Keratinocyte (primary cell): ENCODE data around the gene VAV2. TPM values are rescaled to one million over a fixed set of nuclear protein-coding genes. Genes with fewer than 3 reads are reported as not detected.

Experiments used
- DNase-seq: peaks from one replicate; pipeline ENCODE4 v3.0.0-alpha.2; 2011; ENCODE audit warnings: low read depth, missing footprints, low spot score
- FAIRE-seq: peaks from 2 replicates; lab custom pipeline; 2011; peaks lifted over from hg19 to GRCh38; lab: Jason Lieb, UNC
- H2AFZ ChIP-seq: 2 replicates; pipeline ENCODE4 v1.6.0; 2012; ENCODE audit warnings: low read length, control low read depth, inconsistent platforms; ENCODE audit not compliant: control insufficient read depth
- H3K27ac ChIP-seq: 2 replicates; pipeline ENCODE4 v1.5.1; 2011; ENCODE audit warnings: low read length; ENCODE audit not compliant: control insufficient read depth, insufficient read depth
- H3K27me3 ChIP-seq: 3 replicates; pipeline ENCODE4 v1.6.0; 2011; ENCODE audit warnings: low read length; ENCODE audit not compliant: control insufficient read depth, insufficient read depth; ENCODE audit errors: extremely low read depth
- H3K36me3 ChIP-seq, 2 experiments: 2 replicates in 1 of 2; 3 replicates in 1 of 2; pipeline ENCODE4 v1.5.1; 2011; ENCODE audit warnings: low read length in 2 of 2, mild to moderate bottlenecking in 1 of 2; ENCODE audit not compliant: control insufficient read depth in 2 of 2, insufficient read depth in 2 of 2; ENCODE audit errors: extremely low read depth in 1 of 2
- H3K4me1 ChIP-seq: 3 replicates; pipeline ENCODE4 v1.5.1; 2011; ENCODE audit warnings: low read length; ENCODE audit not compliant: control insufficient read depth, insufficient read depth; ENCODE audit errors: extremely low read depth
- H3K4me2 ChIP-seq: 3 replicates; pipeline ENCODE4 v1.6.0; 2011; ENCODE audit warnings: low read depth, low read length; ENCODE audit not compliant: control insufficient read depth, insufficient read depth; ENCODE audit errors: extremely low read depth
- H3K4me3 ChIP-seq, 3 experiments: fragments of 200-600 bp in 1 of 3; sonication (generic) in 1 of 3; 2 replicates in 2 of 3; 3 replicates in 1 of 3; pipeline ENCODE4 v1.5.1; 2011 to 2016; ENCODE audit warnings: low read length in 3 of 3, mild to moderate bottlenecking in 3 of 3, control low read depth in 2 of 3, inconsistent platforms in 1 of 3, low read depth in 1 of 3, mixed read lengths in 1 of 3, mixed run types in 1 of 3, moderate library complexity in 1 of 3; ENCODE audit not compliant: control insufficient read depth in 2 of 3, insufficient read depth in 2 of 3; ENCODE audit errors: extremely low read depth in 1 of 3
- H3K79me2 ChIP-seq: 2 replicates; pipeline ENCODE4 v1.6.0; 2012; ENCODE audit warnings: low read length; ENCODE audit not compliant: control insufficient read depth, insufficient read depth
- H3K9ac ChIP-seq: 3 replicates; pipeline ENCODE4 v1.6.0; 2011; ENCODE audit warnings: low read length; ENCODE audit not compliant: control insufficient read depth, insufficient read depth; ENCODE audit errors: extremely low read depth
- H3K9me1 ChIP-seq: 3 replicates; pipeline ENCODE4 v1.6.0; 2011; ENCODE audit warnings: low read length; ENCODE audit not compliant: control insufficient read depth, insufficient read depth; ENCODE audit errors: extremely low read depth
- H3K9me3 ChIP-seq: 2 replicates; pipeline ENCODE4 v1.5.1; 2012; ENCODE audit warnings: low read depth, low read length; ENCODE audit not compliant: control insufficient read depth
- H4K20me1 ChIP-seq: 3 replicates; pipeline ENCODE4 v1.6.0; 2011; ENCODE audit warnings: low read length; ENCODE audit not compliant: control insufficient read depth, insufficient read depth; ENCODE audit errors: extremely low read depth
- EZH2 ChIP-seq: IDR thresholded peaks from one replicate; pipeline ENCODE4 v1.6.1; 2012; ENCODE audit warnings: inconsistent platforms, mild to moderate bottlenecking, low read length, moderate library complexity
- dilution Hi-C: fragments of 300-500 bp; cut with MboI; formaldehyde crosslinking; loops from one replicate; pipeline ENCODE4 v1.7.0; 2020; ENCODE audit warnings: low sequenced_read_pairs; ENCODE audit not compliant: extremely low pct_ligation_motif_present
- polyA plus RNA-seq, 5 experiments: library from polyadenylated mRNA; depleted of rRNA in 3 of 5; stranded (reverse) in 3 of 5; stranded (forward) in 1 of 5; unstranded in 1 of 5; fragments of >200 nt; gene quantifications; 1 replicate in 1 of 5; 2 replicates in 3 of 5; 3 replicates in 1 of 5; pipeline versions ENCODE4 v1.2.1 to v1.2.3, GENCODE V29; 2011 to 2012; ENCODE audit warnings: missing spikeins in 2 of 5, low read depth in 1 of 5, low replicate concordance in 1 of 5
- TF ChIP-seq, protein P1 (sequence below), 3 experiments: IDR thresholded peaks in 1 of 3; conservative IDR thresholded peaks in 1 of 3; optimal IDR thresholded peaks in 1 of 3; 2 replicates in 2 of 3; 3 replicates in 1 of 3; pipeline versions ENCODE3 to v1.5.1; 2011; ENCODE audit warnings: low read length in 3 of 3, mild to moderate bottlenecking in 3 of 3, moderate library complexity in 2 of 3, control low read depth in 1 of 3, inconsistent platforms in 1 of 3; ENCODE audit not compliant: insufficient read depth in 2 of 3; ENCODE audit errors: extremely low read depth in 1 of 3

Gene VAV2
- polyA plus RNA-seq, 1 donor (not counting 4 experiments of a cell fraction or from before 2014, with no cell fraction given) = 16.4 TPM

DNA sequence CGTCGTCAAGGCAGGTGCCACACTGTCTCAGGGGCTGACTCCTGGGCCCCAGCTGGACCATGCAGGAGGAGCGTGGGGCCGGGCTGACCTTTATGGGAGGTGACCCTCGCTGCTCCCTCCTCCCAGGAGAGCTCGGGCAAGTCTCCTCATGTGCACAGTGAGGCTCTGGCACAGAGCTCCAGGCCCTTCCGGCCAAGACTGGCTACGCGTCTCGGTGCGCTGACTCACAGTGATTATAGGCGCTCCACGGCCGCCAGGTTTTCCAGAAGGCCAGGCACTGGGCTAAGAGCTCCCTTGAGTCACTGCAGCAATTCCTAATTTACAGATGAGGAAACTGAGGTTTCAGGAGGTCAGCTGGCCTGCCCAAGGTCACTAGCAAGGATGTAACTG lies 47.4 kb downstream of the VAV2 start:
- Histone ChIP-seq H3K27me3 (no peaks in the 10 kb centered on the region), H3K4me2 (peak overlapping the region; percentile 42), H3K79me2 (peaks cover 80% of the 10 kb centered on the region), H3K27ac (peak overlapping the region; percentile 58), H2AFZ (no peak overlapping the region), H3K9me1 (peaks cover 9% of the 10 kb centered on the region), H3K4me3 (no peak overlapping the region), H3K9ac (peak overlapping the region; percentile 35), H3K4me1 (peaks cover 20% of the 10 kb centered on the region), H4K20me1 (peaks cover 20% of the 10 kb centered on the region), H3K9me3 (no peaks in the 10 kb centered on the region), H3K36me3 (peaks cover 11 to 15% of the 10 kb centered on the region in 2 experiments)
- dilution Hi-C loops = no loop called here
- peak; percentile 64 for DNase-seq
- peak; percentile 84 for FAIRE-seq
- no peak for TF ChIP-seq EZH2
- TF ChIP-seq, protein P1, sequence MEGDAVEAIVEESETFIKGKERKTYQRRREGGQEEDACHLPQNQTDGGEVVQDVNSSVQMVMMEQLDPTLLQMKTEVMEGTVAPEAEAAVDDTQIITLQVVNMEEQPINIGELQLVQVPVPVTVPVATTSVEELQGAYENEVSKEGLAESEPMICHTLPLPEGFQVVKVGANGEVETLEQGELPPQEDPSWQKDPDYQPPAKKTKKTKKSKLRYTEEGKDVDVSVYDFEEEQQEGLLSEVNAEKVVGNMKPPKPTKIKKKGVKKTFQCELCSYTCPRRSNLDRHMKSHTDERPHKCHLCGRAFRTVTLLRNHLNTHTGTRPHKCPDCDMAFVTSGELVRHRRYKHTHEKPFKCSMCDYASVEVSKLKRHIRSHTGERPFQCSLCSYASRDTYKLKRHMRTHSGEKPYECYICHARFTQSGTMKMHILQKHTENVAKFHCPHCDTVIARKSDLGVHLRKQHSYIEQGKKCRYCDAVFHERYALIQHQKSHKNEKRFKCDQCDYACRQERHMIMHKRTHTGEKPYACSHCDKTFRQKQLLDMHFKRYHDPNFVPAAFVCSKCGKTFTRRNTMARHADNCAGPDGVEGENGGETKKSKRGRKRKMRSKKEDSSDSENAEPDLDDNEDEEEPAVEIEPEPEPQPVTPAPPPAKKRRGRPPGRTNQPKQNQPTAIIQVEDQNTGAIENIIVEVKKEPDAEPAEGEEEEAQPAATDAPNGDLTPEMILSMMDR (optimal IDR thresholded peaks at IDR 0.05 in 1 of 3, IDR thresholded peaks at IDR 0.05 in 1 of 3, conservative IDR thresholded peaks at IDR 0.05 in 1 of 3; ENCODE audit: extremely low read depth in 1 of 3, insufficient read depth in 2 of 3, low read length in 3 of 3) = no peak

GRCh38 chr9:133943781-133944745 lies 48.1 kb downstream of the VAV2 start:
- Histone ChIP-seq H3K9ac (peak overlapping the region; percentile 35), H2AFZ (no peak overlapping the region), H4K20me1 (peaks cover 24% of the 10 kb centered on the region), H3K4me3 (no peak overlapping the region), H3K9me3 (no peaks in the 10 kb centered on the region), H3K9me1 (peaks cover 9% of the 10 kb centered on the region), H3K4me1 (peaks cover 20% of the 10 kb centered on the region), H3K27ac (peak overlapping the region; percentile 53), H3K4me2 (peak overlapping the region; percentile 42), H3K79me2 (peaks cover 79% of the 10 kb centered on the region), H3K27me3 (no peaks in the 10 kb centered on the region), H3K36me3 (peaks cover 13 to 15% of the 10 kb centered on the region in 2 experiments)
- TF ChIP-seq, protein P1 (optimal IDR thresholded peaks at IDR 0.05 in 1 of 3, IDR thresholded peaks at IDR 0.05 in 1 of 3, conservative IDR thresholded peaks at IDR 0.05 in 1 of 3; ENCODE audit: extremely low read depth in 1 of 3, insufficient read depth in 2 of 3, low read length in 3 of 3) = no peak
- no peak for TF ChIP-seq EZH2
- dilution Hi-C loops = no loop called here
- FAIRE-seq = peak; percentile 17
- no peak for DNase-seq
